GM19240 (cell line): ENCODE results near the gene TMEM147.

Experiments used
- DNase-seq: peaks from one replicate; pipeline ENCODE4 v3.0.0; 2011; ENCODE audit warnings: low spot score; ENCODE audit not compliant: insufficient read length

The TMEM147 gene

DNA sequence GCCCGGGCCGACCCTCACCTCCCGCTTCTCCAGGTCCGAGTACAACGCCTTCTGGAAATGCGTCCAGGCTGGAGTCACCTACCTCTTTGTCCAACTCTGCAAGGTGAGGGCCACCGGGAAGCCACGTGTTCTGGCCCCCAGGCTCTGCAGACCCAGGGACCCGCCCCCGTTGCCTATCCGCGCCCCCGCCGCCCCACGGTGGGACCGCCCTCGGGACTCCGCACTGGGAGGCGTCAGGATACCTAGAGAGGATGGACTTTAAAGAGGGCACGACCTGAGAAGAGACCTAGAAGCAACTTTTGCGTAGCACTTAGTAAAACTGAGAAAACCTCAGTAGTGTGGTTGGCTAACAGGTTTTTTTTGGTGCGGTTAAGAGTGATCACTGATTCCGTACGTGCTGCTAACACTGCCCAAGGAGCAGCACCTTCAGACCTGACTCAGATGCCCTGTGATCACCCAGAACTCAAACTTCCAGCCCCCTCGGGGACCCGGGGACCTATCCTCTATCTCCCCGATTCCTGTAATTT lies 492 bp downstream of the TMEM147 start:
- DNase-seq: peak; percentile 51

DNA sequence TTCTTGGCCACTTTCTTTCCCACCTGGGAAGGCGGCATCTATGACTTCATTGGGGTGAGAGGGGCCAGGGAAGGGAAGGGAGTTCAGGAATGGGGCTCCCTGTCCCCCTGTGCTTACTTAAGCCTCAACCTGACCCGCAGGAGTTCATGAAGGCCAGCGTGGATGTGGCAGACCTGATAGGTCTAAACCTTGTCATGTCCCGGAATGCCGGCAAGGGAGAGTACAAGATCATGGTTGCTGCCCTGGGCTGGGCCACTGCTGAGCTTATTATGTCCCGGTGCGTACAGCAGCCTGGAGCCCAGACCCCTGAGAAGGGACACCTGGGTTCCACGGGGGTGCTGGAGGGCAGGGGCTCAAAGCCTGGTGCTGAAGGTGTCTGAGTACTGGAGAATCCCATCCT lies 1.1 kb downstream of the TMEM147 start:
- DNase-seq: no peak

DNA sequence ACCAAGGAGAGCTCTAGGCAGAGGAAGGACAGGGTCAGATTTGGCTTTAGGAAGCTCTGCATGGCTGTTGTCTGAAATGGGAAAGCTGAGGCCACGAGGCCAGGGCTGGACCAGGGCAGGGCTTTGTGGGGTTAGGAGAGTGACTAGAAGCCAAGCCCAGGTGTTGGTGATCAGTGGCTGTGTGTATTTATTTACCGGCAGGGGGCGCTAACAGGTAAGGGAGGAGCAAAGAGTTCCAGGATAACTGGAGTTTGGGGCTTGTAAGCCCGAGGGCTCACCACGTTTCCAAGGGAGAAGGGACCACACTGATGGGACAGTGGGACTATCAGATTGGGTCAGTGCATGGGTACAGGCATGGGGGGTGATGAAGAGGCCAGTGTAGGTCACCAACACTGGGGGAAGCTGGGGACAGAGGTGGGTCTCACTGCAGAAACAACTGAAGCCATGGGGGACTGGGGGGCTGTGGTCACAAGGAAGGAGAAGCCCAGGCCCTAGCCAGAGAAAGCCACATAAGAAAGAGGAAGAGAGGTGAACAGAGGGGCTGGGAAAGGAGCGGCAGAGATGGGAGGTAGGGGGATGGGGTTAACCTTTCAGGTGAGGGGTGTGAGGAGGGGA lies 3.9 kb downstream of the TMEM147 start:
- peak; percentile 70 for DNase-seq

DNA sequence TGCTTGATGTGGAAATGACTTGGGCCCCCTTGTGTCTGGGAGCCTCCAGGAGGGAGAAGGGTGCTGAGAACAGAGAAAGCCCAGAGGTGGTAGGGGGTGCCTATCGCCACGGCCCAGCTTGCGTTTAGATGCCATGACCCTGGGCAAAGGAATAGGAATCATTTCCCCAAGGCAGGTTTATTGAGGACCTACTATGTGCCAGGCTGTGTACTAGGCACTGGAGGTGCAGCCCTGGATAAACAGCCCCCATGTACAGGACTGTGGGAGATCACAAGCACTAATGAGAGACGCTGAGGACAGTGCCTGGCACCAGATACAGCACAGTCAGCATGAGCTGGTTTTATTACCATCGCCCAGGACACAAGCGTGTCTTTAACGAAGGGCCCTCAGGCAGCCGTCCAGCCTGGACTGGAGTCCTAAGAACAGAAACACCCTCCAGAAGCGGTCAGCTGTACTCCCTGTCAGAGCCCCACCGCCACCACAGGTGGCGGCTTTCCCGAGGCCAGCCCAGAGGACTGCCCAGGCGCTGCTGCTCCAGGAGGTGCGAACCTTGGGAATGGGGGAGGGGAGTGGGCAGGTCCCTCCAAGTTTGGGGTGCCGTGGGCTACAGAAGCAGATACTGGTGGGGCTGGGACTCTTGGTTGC lies 4.6 kb downstream of the TMEM147 start:
- DNase-seq: no peak

DNA sequence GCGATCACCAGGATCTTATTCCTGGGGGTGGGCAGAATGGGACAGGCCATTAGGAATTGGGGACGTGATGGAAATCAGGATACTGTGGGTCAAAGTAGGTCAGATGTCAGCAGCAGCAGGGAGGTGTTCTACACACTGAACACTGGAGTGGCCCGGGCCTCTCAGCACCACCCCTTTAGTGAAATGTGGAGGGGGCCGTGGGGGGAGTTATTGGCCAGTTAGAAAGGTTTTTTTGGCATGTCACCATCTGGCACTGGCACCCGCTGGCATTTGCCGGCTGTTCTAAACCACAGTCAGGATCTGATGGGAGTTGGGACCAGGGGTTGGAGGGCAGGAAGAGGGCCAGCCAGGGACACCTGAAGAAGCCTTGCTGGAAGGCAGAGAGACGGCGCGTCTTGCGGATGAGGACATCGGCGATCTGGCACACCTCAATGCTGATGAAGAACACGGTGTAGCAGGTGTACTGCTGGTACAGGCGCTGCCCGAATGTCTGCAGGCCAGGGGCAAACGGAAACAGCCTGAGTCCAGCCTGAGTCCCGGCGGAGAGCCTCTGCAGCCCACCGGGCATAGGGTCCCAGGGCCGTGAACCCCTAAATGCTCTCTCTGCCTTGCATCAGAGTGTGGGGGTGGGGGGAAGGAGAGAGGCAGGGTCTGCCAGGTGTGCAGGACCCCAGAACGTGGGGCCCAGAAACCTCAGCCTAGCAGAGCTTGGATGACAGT lies 5.8 kb downstream of the TMEM147 start:
- no peak for DNase-seq

DNA sequence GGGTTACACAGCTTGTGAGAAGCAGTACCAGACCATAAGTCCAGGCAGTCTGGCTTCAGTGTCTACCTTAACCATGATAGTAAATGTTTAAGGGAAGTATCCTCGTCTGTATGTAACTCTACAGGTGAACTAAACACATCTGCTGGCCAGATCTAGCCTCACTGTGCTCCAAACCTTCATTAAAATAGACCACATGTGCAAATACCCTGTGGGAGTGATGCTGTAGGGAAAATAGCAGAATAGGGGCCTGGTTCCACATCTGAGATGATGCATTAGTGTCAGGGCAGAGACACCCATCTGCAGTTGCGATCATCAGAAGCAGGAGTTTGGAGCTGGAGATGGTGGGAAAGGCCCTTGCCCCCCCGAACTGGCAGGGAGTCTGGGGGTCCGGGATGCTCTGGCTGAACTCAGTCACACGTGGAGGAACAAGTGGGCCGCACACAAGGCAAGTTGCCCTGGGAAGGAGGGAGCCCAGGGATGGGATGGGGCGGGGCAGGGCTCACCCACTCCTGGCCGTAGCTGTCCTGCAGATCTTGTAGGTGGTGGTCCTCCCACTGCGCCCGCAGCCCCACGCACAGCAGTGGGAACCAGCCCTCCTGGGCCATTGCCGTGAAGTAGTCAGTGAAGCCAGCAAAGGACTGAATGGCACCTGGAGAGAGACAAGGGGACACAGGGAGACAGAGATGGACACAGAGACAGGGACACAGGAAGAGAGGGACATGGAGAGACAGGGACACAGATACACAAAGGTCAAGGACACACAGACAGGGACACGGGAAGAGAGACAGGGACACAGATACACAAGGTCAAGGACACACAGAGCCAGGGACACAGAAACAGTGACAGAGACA lies 7.3 kb downstream of the TMEM147 start:
- DNase-seq: no peak

DNA sequence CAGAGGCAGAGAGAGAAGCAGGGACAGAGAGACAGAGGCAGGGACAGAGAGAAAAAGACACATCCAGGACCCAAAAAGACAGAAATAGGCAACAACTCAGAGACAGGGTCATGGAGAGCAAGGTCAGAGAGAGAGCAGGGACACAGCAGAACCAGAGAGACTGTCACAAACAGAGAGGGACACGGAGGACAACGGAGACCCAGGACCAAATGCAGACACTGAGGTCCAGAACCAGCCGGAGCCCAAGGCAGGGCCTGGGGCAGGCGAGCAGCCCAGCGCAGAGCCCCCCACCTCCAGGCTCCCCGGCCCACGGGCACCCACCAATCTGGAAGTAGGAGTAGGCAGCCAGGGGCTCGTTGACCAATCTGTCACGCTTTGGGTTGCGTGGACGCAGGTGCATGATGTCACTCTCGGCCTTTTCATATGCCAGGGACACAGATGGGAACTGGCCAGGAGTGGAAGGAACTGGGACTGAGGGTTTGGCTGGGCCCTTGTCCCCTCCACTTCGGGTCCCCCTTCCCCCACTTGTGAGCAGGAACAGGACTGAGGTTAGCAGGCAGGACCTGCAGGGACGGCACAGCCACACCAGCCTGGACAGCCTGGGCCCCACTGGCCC lies 8.1 kb downstream of the TMEM147 start:
- DNase-seq: no peak

DNA sequence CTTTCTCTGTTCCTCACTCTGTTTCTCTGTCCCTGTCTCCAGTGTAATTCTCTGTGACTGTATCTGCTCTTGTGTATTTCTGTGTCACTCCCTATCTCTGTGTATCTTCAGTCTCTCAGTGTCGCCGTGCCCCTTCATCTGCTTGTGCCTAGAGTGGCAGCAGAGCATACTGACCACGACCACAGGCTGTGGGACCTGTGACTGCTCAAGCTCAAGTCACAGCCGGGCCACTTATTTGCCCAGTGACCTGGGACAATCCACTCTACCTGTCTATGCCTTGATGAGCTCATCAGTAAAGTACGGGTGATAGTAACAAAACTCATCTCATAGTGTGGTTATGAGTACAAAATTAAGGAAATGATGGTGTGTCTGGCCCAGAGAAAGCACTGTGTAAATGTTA lies 8.7 kb downstream of the TMEM147 start:
- no peak for DNase-seq

DNA sequence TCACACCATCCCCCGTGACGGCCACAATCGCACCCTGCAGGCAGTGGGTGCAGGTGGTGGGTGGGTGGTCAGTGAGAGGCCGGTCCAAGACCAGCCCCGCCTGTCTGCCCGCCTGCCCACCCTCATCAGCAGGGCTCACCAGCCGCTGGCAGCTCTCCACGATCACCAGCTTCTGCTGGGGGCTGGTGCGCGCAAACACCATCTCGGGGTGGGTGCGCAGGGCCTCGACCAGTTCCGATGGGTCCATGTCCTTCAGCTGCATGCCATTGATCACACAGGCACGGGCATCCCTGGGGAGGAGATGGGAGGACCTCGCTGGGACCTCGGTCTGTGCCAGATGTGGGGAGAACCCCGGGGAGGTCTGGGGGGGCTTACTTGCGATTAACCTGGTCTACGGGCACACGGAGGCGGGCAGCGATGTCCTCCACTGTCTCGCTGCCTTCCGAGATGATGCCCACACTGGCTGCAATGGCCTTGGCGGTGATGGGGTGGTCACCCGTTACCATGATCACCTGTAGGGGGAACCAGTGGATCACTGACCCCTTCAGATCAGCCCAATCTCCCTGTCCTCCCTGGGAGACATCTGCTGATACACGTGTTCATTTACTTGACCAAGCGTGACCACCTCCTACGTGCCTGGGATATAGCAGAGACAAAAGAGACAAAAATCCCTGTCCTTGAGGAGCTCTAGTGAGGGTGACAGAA lies 10.0 kb downstream of the TMEM147 start:
- DNase-seq: no peak

DNA sequence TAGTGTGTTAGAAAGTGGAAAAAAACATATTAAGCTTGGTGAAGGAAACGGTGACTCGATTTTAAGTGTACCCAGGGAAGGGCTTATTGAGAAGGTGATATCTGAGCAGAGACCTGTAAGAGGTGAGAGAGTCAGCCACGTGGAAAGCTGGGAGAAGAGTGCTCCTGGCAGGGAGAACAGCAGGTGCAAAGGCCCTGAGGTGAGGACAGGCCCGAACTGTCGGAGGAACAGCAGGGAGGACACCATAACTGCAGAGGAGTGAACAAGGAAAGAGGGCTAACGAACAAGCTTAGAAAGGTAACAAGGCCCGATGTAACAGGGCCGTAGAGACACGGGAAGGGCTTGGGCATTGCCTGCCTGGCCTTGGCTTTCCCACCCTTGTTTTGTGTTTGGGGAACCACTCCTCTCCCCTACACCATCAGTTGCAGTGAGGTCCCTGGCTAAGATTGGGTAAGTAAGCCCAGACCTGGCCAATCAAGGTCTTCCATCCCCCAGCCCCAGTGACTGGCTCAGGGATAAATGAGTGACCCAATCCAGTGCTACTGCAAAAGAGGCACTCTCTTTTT lies 10.7 kb downstream of the TMEM147 start:
- DNase-seq: no peak

DNA sequence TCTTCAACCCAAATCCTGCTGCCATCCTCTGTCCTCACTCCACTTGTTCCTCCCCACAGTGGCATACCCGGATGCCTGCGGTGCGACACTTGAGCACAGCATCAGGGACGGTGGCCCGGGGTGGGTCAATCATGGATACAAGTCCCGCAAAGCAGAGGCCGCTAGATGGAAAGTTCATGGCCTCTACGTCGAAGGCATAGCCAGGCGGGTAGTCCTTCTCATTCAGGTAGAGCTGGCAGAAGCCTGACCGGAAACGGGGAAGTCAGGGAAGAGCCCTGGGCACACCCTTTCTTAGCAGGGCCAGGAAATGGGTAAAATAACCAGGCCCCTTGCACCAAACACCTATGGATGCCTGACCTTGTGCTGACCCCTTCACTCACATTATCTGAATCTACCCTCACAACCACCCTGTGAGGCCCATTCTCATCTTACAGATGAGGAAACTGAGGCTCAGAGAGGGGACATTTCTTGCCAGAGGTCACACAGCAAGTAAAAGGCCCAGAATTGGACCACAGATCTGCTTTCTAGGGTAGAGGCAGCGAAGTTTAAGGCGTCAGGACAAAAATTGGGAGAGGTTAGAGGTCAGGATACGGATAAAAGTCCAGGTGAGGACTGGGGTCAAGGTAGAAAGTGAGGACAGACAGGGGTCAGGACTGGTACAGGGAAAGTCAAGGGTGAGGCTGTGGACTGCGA lies 11.6 kb downstream of the TMEM147 start:
- no peak for DNase-seq

DNA sequence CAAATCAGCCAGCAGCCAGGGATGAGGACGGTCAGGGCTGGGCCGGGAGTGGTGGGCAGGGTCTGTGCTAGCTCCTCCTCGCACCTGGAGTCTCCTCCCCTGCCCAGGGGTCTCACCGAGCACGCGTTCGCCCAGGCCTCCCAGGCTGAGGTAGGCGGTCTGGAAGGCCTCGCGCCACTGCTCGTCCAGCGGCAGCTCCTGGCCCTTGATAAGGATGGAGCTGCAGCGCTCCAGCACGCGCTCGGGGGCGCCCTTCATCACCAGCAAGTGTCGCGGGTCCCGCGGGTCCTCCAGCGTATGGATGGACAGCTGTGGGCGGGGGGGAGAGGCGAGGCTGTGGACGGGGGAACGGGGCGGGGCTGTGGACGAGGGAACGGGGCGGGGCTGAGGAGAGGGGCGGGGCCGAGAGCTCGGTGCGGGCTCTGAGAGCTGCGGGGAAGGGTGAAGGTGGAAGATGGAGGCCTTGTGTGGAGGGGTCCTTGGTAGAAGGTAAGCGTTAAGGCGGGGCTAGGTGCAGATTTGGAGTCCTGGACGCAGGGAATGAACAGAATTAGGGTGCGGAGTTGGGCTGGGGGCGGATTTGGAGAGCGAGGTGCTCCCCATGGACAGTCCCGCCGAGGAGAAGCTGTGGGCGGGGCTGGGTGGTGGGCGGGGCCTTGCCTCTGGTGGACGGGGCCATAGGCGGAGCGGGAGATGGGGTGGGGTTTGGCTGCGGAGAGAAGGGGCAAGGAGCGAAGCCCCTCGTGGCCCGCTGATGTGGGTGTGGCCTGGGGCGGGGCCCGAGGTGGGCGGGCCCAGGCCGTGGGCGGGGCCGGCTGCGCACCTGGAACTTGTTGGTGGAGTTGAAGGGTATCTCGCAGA lies 12.3 kb downstream of the TMEM147 start:
- no peak for DNase-seq

DNA sequence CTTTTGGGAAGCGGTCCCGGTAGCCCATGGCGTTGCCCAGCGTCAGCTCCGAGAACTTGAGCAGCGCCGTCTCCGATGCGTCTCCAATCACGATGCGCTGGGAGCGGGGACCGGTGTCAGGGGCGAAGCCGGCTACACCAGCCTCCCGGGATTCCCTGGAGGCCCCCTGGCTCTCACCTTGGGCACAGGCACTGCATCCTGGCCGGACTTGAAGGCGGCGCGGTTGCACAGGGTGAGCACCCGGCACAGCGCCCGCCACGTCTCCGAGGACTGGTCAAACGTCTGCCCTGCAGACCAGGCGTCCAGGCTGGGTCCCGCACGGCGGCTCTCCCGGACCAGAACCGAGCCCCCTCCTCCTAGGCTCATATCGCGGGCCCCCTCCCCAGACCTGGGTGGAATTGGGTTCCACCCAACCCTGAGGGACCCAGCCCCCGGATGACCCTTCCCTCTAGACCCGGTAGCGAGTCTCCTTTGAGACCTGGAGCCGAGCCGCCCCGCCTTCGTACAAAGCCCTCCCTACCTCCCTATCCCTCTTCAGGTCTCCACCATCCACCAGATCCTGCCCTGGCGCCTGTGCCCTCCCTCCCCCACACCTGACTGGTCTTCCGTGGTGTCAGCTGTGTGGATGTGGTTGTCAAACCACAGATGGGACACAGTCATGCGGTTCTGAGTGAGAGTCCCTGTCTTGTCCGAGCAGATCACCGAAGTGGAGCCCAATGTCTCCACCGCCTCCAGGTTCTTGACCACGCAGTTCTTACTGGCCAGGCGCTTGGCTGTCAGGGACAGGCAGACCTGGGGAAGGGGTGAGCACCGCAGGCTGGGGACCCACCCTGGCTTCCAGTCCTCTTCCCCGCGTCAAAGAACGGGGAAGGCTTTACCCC lies 13.2 kb downstream of the TMEM147 start:
- no peak for DNase-seq

DNA sequence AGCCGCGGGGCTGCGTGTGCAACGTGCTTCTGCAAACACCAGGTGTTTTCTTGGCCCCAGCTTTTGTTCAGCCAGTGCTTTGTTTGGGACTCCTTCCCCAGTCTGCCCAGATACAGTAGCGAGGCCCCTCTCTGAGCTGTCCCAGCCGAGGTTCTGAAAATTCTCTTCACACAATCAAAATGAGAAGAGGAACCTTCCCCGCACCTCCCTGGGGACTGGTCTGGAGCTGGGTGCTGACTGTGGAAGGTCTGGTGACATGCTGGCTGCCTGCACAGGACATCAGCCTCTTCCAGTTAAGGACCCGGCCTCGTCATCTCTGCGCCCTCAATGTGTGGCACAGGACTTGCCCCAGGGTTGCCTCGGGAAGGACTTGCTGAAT lies 13.8 kb downstream of the TMEM147 start:
- no peak for DNase-seq

DNA sequence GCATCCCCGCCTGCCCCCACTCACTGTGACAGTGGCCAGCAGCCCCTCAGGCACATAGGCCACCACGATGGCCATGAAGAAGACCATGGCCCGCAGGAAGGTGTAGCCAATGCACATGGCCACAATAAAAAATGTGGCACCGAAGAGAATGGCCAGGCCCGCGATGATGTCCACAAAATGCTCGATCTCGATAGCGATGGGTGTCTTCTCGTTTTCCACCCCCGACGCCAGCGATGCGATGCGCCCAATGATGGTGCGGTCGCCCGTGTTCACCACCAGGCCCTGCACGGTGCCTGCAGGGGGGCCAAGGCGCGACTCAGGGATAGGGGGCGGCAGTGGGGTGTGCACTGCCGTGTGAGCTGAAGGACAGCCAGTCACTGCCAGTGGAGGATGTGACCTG lies 14.4 kb downstream of the TMEM147 start:
- no peak for DNase-seq

DNA sequence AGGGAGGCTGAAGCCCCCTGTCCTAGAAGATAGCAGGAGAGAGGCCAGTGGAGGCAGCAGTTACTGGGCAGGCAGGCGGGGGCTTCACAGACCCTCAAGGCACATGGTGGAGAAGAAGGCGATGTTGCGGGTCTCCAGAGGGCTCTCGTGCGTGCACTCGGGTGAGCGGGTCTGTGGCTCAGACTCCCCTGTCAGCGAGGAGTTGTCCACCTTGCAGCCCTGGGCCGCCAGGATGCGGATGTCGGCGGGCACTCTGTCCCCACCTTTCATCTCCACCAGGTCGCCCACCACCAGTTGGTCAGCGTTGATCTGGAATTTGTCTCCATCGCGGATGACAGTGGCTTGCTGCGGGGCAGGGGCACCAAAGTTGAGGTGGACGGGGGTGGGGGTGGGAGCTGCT lies 14.8 kb downstream of the TMEM147 start:
- no peak for DNase-seq

DNA sequence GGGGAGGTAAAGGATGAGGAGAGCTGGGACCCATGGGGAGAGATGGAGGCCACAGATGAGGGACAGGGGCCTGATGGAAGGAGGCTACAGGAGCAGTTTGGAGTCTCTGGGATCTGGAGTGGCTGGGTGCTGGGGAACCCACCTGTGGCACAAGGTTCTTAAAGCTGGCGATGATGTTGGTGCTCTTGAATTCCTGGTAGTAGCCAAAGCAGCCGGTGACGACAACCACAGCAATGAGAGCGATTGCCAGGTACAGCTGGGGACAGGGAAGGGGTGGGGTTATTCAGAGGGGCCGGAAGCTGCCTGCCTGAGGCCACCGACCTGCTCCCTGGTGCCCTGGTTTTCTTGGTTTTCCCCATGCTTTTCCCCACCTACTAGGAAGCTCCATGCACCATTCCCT lies 15.3 kb downstream of the TMEM147 start:
- DNase-seq: no peak

DNA sequence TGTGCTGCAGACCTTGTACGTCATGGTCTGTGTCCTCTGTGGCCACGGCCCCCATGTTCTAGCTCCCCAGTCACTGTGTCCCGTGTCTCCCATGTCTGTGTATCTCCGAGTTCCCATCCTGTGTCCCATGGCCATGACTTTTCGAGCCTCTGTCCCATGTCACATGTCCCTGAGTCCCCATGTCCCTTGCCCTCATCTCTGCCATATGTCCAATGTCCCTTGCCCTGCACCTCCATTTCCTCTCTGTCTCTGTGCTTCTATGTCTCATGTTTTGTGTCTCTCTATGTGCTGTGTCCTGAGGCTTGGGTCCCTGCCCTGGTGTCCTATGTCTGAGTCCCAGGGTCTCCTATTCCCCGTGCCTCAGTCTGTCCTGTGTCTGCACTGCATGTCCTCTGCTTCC lies 16.0 kb downstream of the TMEM147 start:
- DNase-seq: no peak
